ENCODE data around the gene ZFYVE28. TPM values are rescaled to one million over a fixed set of nuclear protein-coding genes. Genes with fewer than 3 reads are reported as not detected.

ZFYVE28 gene
- total RNA-seq, 4 donors from 2014 or later, result 44.8 to 110 (median 69.6) TPM

GRCh38 chr4:2303686-2304320 is 114.6 kb downstream of the ZFYVE28 start:
- peak; percentile 35 for DNase-seq
- Histone ChIP-seq H3K27me3 (no peaks in the 10 kb centered on the region), H3K4me1 (peaks cover 0 to 9% (median 0%) of the 10 kb centered on the region in 4 donors), H3K4me3 (no peak overlapping the region), H3K9me3 (no peaks in the 10 kb centered on the region), H3K27ac (no peak overlapping the region), H3K36me3 (no peaks in the 10 kb centered on the region)
- 48% methylated on average over 26 of the region's 31 CpGs; no CpG with 5 or more reads in 1 of the 2 donors for WGBS, 2 donors (ENCODE audit: low coverage in 1 of 2)
- TF ChIP-seq POLR2AphosphoS5 (IDR thresholded peaks at IDR 0.05), result no peak
- TF ChIP-seq POLR2A (IDR thresholded peaks at IDR 0.05), result no peak
- no peak for TF ChIP-seq EP300 (IDR thresholded peaks at IDR 0.05; ENCODE audit: low read depth)
- no peak for TF ChIP-seq CTCF (IDR thresholded peaks at IDR 0.05)
- intact Hi-C loops (cut with DNase I; ENCODE audit: low total_unique reads) (no loop called here), in situ Hi-C loops (cut with MboI; ENCODE audit: low pct_ligation_motif_present in 1 of 4, low pct_unique_long_range_greater_than_20kb in 1 of 4, low sequenced_read_pairs in 3 of 4) (no loop called here)

GRCh38 chr4:2303121-2303685 is 115.2 kb downstream of the ZFYVE28 start:
- H3K27me3 ChIP-seq, result no peaks in the 10 kb centered on the region
- H3K27ac ChIP-seq, result no peak overlapping the region
- intact Hi-C loops (cut with DNase I; ENCODE audit: low total_unique reads), result no loop called here
- in situ Hi-C loops (cut with MboI; ENCODE audit: low pct_ligation_motif_present in 1 of 4, low pct_unique_long_range_greater_than_20kb in 1 of 4, low sequenced_read_pairs in 3 of 4), result no loop called here
- TF ChIP-seq POLR2A (IDR thresholded peaks at IDR 0.05), result no peak
- no peak for TF ChIP-seq POLR2AphosphoS5 (IDR thresholded peaks at IDR 0.05)
- TF ChIP-seq CTCF (IDR thresholded peaks at IDR 0.05), result no peak
- no peak for TF ChIP-seq EP300 (IDR thresholded peaks at IDR 0.05; ENCODE audit: low read depth)
- no peak for DNase-seq
- H3K4me3 ChIP-seq, result no peak overlapping the region
- H3K9me3 ChIP-seq, result no peaks in the 10 kb centered on the region
- 92 to 94% methylated on average over 14 to 19 of the region's 19 CpGs for WGBS, 2 donors (ENCODE audit: low coverage in 1 of 2)
- H3K4me1 ChIP-seq, result peaks cover 0 to 9% (median 0%) of the 10 kb centered on the region in 4 donors
- H3K36me3 ChIP-seq, result no peaks in the 10 kb centered on the region

GRCh38 chr4:2302387-2303119 is 115.9 kb downstream of the ZFYVE28 start:
- Histone ChIP-seq H3K4me3 (no peak overlapping the region), H3K9me3 (no peaks in the 10 kb centered on the region), H3K27me3 (no peaks in the 10 kb centered on the region), H3K4me1 (peaks cover 0 to 9% (median 0%) of the 10 kb centered on the region in 4 donors), H3K36me3 (no peaks in the 10 kb centered on the region), H3K27ac (no peak overlapping the region)
- intact Hi-C loops (cut with DNase I; ENCODE audit: low total_unique reads) (no loop called here), in situ Hi-C loops (cut with MboI; ENCODE audit: low pct_ligation_motif_present in 1 of 4, low pct_unique_long_range_greater_than_20kb in 1 of 4, low sequenced_read_pairs in 3 of 4) (no loop called here)
- WGBS, 2 donors (ENCODE audit: low coverage in 1 of 2), result 60 to 90% methylated on average over 1 to 27 of the region's 28 CpGs
- TF ChIP-seq CTCF (IDR thresholded peaks at IDR 0.05) (no peak), EP300 (IDR thresholded peaks at IDR 0.05; ENCODE audit: low read depth) (no peak), POLR2AphosphoS5 (IDR thresholded peaks at IDR 0.05) (no peak), POLR2A (IDR thresholded peaks at IDR 0.05) (no peak)
- no peak for DNase-seq

- Histone ChIP-seq H3K9me3 (no peaks in the 10 kb centered on the region), H3K4me3 (no peak overlapping the region), H3K4me1 (peaks cover 0 to 9% (median 0%) of the 10 kb centered on the region in 4 donors), H3K27me3 (no peaks in the 10 kb centered on the region), H3K27ac (no peak overlapping the region), H3K36me3 (no peaks in the 10 kb centered on the region)
- intact Hi-C loops (cut with DNase I; ENCODE audit: low total_unique reads) (no loop called here), in situ Hi-C loops (cut with MboI; ENCODE audit: low pct_ligation_motif_present in 1 of 4, low pct_unique_long_range_greater_than_20kb in 1 of 4, low sequenced_read_pairs in 3 of 4) (no loop called here)
- no peak for DNase-seq
- no peak for TF ChIP-seq EP300 (IDR thresholded peaks at IDR 0.05; ENCODE audit: low read depth)
- TF ChIP-seq POLR2A (IDR thresholded peaks at IDR 0.05), result no peak
- peak in 1 of 3 donors; percentile 38 for TF ChIP-seq POLR2AphosphoS5 (IDR thresholded peaks at IDR 0.05)
- WGBS, 2 donors (ENCODE audit: low coverage in 1 of 2), result 77 to 100% methylated on average over 3 to 19 of the region's 19 CpGs
Measured at GRCh38 chr4:2301806-2302205, 116.6 kb downstream of the ZFYVE28 start.
